Coronary artery (tissue), 2 donors: ENCODE data around the gene DAPK1.

Experiments
- DNase-seq: peaks from one replicate; pipeline ENCODE4 v3.0.0-alpha.2; 2017; ENCODE audit warnings: low spot score
- H3K27ac ChIP-seq, 2 donors: fragments of 200-600 bp; sonication (generic); one replicate each; pipeline ENCODE4 v1.5.1; 2016 to 2019
- H3K4me3 ChIP-seq: fragments of 200-600 bp; sonication (generic); 2 replicates; pipeline ENCODE4 v1.5.1; 2016; ENCODE audit warnings: mild to moderate bottlenecking, moderate library complexity
- CTCF ChIP-seq: fragments of 200-600 bp; sonication (generic); IDR thresholded peaks from one replicate; pipeline ENCODE4 v1.5.1; 2019; ENCODE audit warnings: antibody characterized with exemption

Gene DAPK1

GRCh38 chr9:87588339-87588738 is 90.7 kb downstream of the DAPK1 start:
- H3K27ac ChIP-seq: no peak overlapping the region
- no peak for DNase-seq
- TF ChIP-seq CTCF: no peak
- H3K4me3 ChIP-seq: no peak overlapping the region

GRCh38 chr9:87590996-87591395 is 93.3 kb downstream of the DAPK1 start:
- H3K27ac ChIP-seq: no peak overlapping the region
- no peak for TF ChIP-seq CTCF
- DNase-seq: no peak
- no peak overlapping the region for H3K4me3 ChIP-seq

- DNase-seq: no peak
- Histone ChIP-seq H3K4me3 (peak overlapping the region; percentile 25), H3K27ac (peak overlapping the region in 1 of 2 donors; percentile 24)
- TF ChIP-seq CTCF: no peak
Measured at GRCh38 chr9:87592554-87593358, 95.1 kb downstream of the DAPK1 start.

- Histone ChIP-seq H3K4me3 (no peak overlapping the region), H3K27ac (peak overlapping the region in 1 of 2 donors; percentile 39)
- no peak for DNase-seq
- TF ChIP-seq CTCF: no peak
Measured at GRCh38 chr9:87593359-87593980, 95.8 kb downstream of the DAPK1 start.

- no peak for DNase-seq
- no peak for TF ChIP-seq CTCF
- H3K27ac ChIP-seq: peak overlapping the region in 1 of 2 donors; percentile 39
- no peak overlapping the region for H3K4me3 ChIP-seq
Measured at GRCh38 chr9:87594194-87594593, 96.5 kb downstream of the DAPK1 start.

GRCh38 chr9:87594662-87595061 is 97.0 kb downstream of the DAPK1 start:
- Histone ChIP-seq H3K27ac (peak overlapping the region in 1 of 2 donors; percentile 39), H3K4me3 (no peak overlapping the region)
- no peak for TF ChIP-seq CTCF
- DNase-seq: no peak

GRCh38 chr9:87595610-87596009 is 97.9 kb downstream of the DAPK1 start:
- DNase-seq: no peak
- no peak overlapping the region for H3K4me3 ChIP-seq
- TF ChIP-seq CTCF: no peak
- H3K27ac ChIP-seq: no peak overlapping the region
